Progenitor cell of endocrine pancreas (in vitro differentiated cells): ENCODE results near the gene CNR1. TPM values are rescaled to one million over a fixed set of nuclear protein-coding genes. Genes with fewer than 3 reads are reported as not detected.

Experiments used
- DNase-seq: peaks from one replicate; pipeline ENCODE4 v3.0.0; 2021; ENCODE audit warnings: low spot score; ENCODE audit not compliant: unreplicated experiment
- H3K27ac Mint-ChIP-seq: 2 replicates; pipeline ENCODE4 v1.8.0; 2021; ENCODE audit warnings: mild to moderate bottlenecking, moderate library complexity, mixed read lengths
- H3K27me3 Mint-ChIP-seq: 2 replicates; pipeline ENCODE4 v1.8.0; 2021; ENCODE audit warnings: mixed read lengths
- H3K36me3 Mint-ChIP-seq: 2 replicates; pipeline ENCODE4 v1.8.0; 2022; ENCODE audit warnings: mixed read lengths; ENCODE audit not compliant: insufficient read depth
- H3K4me1 Mint-ChIP-seq: 2 replicates; pipeline ENCODE4 v1.8.0; 2021; ENCODE audit warnings: low read depth, mixed read lengths
- H3K4me3 Mint-ChIP-seq: 2 replicates; pipeline ENCODE4 v1.8.0; 2021; ENCODE audit warnings: low read depth, mild to moderate bottlenecking, moderate library complexity, mixed read lengths
- H3K9me3 Mint-ChIP-seq: 2 replicates; pipeline ENCODE4 v1.8.0; 2021; ENCODE audit warnings: low read depth, mixed read lengths
- total RNA-seq: library from RNA; stranded (reverse); gene quantifications from 2 replicates; pipeline ENCODE4 v1.2.1, GENCODE V29; 2021
- TF ChIP-seq, protein P1 (sequence below): fragments of 200-600 bp; sonication (generic); IDR thresholded peaks from one replicate; pipeline ENCODE4 v1.5.0; 2021; ENCODE audit warnings: antibody characterized with exemption, mild to moderate bottlenecking; ENCODE audit not compliant: unreplicated experiment

The CNR1 gene
- total RNA-seq, 1 donor from 2014 or later = 26.2 TPM

- H3K27ac Mint-ChIP-seq = no peak overlapping the region
- no peak for DNase-seq
- no peak overlapping the region for H3K4me3 Mint-ChIP-seq
- TF ChIP-seq, protein P1, sequence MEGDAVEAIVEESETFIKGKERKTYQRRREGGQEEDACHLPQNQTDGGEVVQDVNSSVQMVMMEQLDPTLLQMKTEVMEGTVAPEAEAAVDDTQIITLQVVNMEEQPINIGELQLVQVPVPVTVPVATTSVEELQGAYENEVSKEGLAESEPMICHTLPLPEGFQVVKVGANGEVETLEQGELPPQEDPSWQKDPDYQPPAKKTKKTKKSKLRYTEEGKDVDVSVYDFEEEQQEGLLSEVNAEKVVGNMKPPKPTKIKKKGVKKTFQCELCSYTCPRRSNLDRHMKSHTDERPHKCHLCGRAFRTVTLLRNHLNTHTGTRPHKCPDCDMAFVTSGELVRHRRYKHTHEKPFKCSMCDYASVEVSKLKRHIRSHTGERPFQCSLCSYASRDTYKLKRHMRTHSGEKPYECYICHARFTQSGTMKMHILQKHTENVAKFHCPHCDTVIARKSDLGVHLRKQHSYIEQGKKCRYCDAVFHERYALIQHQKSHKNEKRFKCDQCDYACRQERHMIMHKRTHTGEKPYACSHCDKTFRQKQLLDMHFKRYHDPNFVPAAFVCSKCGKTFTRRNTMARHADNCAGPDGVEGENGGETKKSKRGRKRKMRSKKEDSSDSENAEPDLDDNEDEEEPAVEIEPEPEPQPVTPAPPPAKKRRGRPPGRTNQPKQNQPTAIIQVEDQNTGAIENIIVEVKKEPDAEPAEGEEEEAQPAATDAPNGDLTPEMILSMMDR = no peak
- no peaks in the 10 kb centered on the region for H3K9me3 Mint-ChIP-seq
- H3K27me3 Mint-ChIP-seq = peaks cover 3% of the 10 kb centered on the region
- no peaks in the 10 kb centered on the region for H3K36me3 Mint-ChIP-seq
- H3K4me1 Mint-ChIP-seq = no peaks in the 10 kb centered on the region
Observed at GRCh38 chr6:88183471-88183870, 17.3 kb upstream of the CNR1 start.

DNA sequence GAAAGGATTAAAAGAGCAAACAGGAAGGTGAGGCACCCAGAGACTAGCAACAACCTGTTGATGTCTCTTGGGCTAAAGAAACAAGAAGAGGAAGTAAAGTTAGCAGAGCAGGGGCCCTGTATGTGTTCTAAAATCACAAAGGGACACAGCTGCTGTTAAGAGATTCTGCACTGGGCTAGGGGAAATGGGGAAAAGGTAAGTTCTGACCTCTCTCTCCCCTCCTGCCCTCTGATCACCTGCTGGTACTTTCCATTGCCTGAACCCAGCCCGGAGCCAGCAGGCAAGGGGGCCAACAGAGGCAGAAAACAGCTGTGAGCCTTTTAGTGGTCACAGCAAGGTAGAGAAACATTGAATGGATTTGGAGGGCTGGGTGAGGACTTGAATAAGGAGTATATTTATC, 13.5 kb upstream of the CNR1 start:
- H3K4me3 Mint-ChIP-seq = no peak overlapping the region
- TF ChIP-seq, protein P1 = peak; percentile 34
- H3K27me3 Mint-ChIP-seq = peaks cover 3% of the 10 kb centered on the region
- H3K9me3 Mint-ChIP-seq = no peaks in the 10 kb centered on the region
- no peak for DNase-seq
- H3K36me3 Mint-ChIP-seq = no peaks in the 10 kb centered on the region
- no peaks in the 10 kb centered on the region for H3K4me1 Mint-ChIP-seq
- no peak overlapping the region for H3K27ac Mint-ChIP-seq

GRCh38 chr6:88177961-88178464, 11.9 kb upstream of the CNR1 start:
- Mint-ChIP-seq H3K27ac (no peak overlapping the region), H3K9me3 (no peaks in the 10 kb centered on the region), H3K4me1 (no peaks in the 10 kb centered on the region), H3K27me3 (no peaks in the 10 kb centered on the region), H3K4me3 (no peak overlapping the region), H3K36me3 (no peaks in the 10 kb centered on the region)
- DNase-seq = no peak
- TF ChIP-seq, protein P1 = no peak

GRCh38 chr6:88174906-88175305, 8.8 kb upstream of the CNR1 start:
- Mint-ChIP-seq H3K4me3 (no peak overlapping the region), H3K27me3 (peaks cover 10% of the 10 kb centered on the region), H3K4me1 (no peaks in the 10 kb centered on the region), H3K9me3 (no peaks in the 10 kb centered on the region), H3K27ac (no peak overlapping the region), H3K36me3 (no peaks in the 10 kb centered on the region)
- TF ChIP-seq, protein P1 = no peak
- DNase-seq = no peak

GRCh38 chr6:88171312-88171711, 5.2 kb upstream of the CNR1 start:
- no peaks in the 10 kb centered on the region for H3K9me3 Mint-ChIP-seq
- no peaks in the 10 kb centered on the region for H3K36me3 Mint-ChIP-seq
- TF ChIP-seq, protein P1 = no peak
- no peak overlapping the region for H3K4me3 Mint-ChIP-seq
- no peak for DNase-seq
- H3K27me3 Mint-ChIP-seq = peaks cover 34% of the 10 kb centered on the region
- peaks cover 4% of the 10 kb centered on the region for H3K4me1 Mint-ChIP-seq
- H3K27ac Mint-ChIP-seq = no peak overlapping the region
